ENCODE measurements around the gene ZSCAN21. TPM values are rescaled to one million over a fixed set of nuclear protein-coding genes. Genes with fewer than 3 reads are reported as not detected.

Gene ZSCAN21
- polyA plus RNA-seq, 1 donor: 12.4 TPM

DNA sequence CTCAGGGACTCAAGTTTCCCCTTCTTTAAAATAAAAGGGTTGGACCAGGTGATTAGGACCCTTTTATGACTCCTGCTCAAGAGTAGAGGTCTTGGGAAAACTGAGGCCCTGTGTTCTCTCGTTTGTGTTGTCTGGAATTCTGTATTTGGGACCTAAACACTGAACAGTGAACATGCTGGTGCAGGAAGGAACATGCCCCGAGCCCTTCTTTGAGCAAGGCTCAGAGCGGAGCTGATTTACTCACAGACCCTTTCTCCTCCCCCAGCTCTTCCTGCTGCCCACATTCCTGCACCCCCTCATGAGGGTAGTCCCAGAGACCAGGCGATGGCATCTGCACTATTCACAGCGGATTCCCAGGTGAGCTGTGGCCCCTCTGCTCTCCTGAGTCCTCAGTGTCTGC is 20.0 kb upstream of the ZSCAN21 start:
- DNase-seq: no peak

DNA sequence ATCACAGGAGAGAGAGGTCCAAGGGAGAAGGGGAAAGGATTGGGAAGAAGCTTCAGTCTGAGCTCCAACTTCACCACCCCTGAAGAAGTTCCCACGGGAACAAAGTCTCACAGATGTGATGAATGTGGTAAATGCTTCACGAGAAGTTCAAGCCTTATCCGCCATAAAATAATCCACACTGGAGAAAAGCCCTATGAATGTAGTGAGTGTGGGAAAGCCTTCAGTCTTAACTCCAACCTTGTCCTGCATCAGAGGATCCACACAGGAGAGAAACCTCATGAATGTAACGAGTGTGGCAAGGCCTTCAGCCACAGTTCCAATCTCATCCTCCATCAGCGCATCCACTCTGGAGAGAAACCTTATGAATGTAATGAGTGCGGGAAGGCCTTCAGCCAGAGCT is 16.0 kb upstream of the ZSCAN21 start:
- no peak for DNase-seq

DNA sequence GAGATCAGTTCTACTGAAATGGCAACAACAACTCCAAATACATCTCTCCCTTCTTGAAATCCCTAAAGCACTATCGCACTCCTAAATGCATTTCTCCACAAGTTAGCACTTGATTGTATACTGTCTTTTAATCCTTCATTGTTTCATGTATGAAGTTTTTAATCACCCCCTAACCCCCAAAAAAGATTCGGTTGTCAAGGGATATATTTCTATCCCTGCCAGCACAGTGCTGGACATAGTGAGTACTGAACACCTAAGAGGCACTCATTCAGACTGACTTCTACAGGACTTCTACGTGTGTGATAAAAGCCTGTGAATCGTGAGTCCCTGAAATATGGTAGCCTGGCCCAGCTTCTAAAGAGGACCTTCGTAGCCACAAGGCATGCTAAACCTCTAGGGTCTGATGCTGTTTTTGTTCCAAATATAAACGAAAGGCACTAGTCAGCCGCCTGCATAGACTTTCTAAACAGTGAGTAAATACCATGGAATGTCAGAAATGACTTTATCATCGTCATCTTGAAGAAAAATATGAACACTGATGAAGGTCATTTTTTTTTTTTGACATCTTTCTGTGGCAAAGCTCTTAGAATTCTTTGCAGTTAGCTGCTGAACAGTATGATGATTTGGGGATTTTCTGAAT is 14.6 kb upstream of the ZSCAN21 start:
- DNase-seq: no peak

DNA sequence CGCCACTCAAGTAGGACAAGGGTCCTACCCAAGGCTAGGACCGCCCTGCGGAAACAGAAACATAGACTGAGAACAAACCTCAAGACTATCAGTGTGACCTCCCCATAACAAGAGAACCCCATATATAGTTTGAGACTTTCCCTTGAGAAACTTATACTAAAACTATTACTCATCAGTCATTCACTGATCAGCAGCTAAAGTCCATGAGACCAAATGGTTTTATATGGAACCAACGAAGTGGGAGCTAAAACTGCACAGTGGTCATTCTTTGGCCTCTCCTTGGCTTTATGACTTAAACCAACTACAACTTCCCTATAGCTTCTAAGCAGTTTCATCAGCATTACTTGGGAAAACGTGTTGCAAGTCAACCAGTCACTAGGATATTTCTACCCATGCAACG is 13.7 kb upstream of the ZSCAN21 start:
- DNase-seq: no peak

DNA sequence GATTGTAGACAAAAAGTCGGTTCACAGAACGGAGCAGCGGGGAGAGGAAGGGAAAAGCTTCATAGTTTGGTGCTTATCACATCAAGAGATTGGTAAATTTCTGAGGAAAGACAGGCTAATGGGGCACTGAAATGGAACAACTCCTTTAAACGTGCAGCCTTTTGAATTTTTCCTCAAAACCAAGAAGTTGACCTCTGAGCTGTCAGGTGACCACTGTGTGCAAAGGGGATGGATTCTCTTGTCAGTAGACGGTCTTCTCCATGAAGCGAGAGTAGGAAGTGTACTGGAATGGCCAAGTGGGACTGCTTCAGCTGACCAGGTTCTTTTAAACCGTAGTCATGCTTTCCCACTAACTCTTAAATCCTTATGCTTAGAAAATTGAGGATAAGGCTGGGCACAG is 11.2 kb upstream of the ZSCAN21 start:
- no peak for DNase-seq

GRCh38 chr7:100040575-100040974 is 9.0 kb upstream of the ZSCAN21 start:
- DNase-seq: no peak

DNA sequence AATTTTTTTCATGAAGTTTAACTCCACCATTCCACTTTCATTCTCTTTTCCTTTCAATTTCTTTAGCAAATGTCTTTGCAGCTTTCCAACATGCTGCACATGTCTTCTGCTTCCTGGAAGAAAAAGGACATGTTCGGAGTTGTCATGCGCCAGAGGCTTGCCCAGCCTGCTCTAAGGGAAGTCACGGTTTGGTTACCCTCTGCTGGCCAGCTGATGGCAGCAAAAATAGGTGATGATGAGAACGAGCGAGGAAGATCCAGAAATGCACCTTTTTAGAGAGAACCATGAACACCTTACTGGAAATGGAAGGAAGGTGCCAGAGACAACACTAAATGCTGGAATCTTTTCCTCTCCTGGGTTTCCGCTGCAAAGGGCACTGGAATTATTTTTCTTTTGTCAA is 4.9 kb upstream of the ZSCAN21 start:
- no peak for DNase-seq

GRCh38 chr7:100048680-100049079 is 894 bp upstream of the ZSCAN21 start:
- no peak for DNase-seq

DNA sequence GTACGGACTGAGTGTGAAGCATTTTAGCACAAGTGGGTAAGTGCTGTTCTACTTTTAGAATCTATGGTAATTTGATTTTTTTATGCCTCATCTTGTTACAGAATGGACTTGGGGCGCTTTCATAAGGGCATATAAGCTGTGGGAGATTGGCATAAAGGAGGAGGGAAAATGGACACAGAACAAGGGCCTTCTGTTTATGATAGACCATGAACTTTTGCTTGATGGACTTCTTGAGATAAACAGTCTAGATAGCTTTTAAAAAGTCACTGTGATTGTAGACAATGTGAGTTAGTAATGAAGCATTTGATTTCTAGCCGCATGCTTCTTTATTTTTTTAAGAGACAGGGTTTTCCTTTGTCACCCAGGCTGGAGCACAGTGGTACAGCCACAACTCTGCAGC is 2.0 kb downstream of the ZSCAN21 start:
- DNase-seq: no peak

GRCh38 chr7:100053215-100053614 is 3.6 kb downstream of the ZSCAN21 start:
- peak; percentile 40 for DNase-seq

DNA sequence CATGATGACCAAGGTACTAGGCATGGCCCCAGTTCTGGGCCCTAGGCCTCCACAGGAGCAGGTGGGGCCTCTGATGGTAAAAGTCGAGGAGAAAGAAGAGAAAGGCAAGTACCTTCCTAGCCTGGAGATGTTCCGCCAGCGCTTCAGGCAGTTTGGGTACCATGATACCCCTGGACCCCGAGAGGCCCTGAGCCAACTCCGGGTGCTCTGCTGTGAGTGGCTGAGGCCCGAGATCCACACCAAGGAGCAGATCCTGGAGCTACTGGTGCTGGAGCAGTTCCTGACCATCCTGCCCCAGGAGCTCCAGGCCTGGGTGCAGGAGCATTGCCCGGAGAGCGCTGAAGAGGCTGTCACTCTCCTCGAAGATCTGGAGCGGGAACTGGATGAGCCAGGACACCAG is 7.4 kb downstream of the ZSCAN21 start:
- no peak for DNase-seq

DNA sequence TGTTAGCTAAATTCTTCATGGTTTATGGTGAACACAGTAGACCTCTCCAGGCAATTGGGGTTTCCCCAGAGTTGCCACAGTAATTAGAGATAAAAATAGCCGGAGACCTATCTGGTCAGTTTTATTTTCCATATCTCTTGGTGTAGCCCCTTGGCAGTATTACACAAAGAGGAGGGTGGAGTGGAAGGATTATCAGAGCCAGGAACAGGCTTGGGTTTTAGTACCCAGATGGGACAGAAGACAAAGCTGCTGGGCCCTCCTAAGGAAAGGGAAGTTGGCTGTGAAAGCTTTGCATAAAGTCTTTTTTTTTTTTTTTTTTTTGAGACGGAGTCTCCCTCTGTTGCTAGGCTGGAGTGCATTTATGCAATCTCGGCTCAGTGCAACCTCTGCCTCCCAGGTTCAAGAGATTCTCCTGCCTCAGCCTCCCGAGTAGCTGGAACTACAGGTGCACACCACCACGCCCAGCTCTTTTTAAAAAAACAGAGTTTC is 9.7 kb downstream of the ZSCAN21 start:
- DNase-seq: no peak

- DNase-seq: no peak
These were observed 12.1 kb downstream of the ZSCAN21 start for GRCh38 chr7:100061518-100062193.

- no peak for DNase-seq
These were observed 13.8 kb downstream of the ZSCAN21 start for GRCh38 chr7:100063376-100063775.

DNA sequence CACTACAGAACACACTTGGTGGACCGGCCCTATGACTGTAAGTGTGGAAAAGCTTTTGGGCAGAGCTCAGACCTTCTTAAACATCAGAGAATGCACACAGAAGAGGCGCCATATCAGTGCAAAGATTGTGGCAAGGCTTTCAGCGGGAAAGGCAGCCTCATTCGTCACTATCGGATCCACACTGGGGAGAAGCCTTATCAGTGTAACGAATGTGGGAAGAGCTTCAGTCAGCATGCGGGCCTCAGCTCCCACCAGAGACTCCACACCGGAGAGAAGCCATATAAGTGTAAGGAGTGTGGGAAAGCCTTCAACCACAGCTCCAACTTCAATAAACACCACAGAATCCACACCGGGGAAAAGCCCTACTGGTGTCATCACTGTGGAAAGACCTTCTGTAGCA is 14.6 kb downstream of the ZSCAN21 start:
- DNase-seq: no peak

GRCh38 chr7:100065452-100066186 is 16.0 kb downstream of the ZSCAN21 start:
- no peak for DNase-seq

DNA sequence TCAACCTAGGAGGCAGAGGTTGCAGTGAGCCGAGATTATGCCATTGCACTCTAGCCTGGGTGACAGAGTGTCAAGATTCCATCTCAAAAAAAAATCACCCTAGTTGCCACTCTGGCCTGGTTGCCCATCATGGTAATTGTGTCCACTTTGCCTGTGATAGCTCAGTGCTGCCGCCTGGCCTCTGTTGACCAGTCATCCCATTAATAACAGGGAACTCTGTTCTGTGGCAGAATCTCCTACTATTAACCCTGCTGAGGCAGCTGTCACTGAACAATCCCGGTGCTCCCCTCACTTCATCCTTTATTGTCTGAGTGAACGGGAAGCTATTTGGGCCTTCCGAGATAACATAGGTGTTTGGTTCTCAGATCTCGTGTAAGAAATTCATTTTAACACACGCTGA is 17.4 kb downstream of the ZSCAN21 start:
- DNase-seq: no peak

- no peak for DNase-seq
These were observed 20.4 kb downstream of the ZSCAN21 start for GRCh38 chr7:100069991-100070390.

GRCh38 chr7:100071018-100071723 is 21.6 kb downstream of the ZSCAN21 start:
- DNase-seq: no peak

DNA sequence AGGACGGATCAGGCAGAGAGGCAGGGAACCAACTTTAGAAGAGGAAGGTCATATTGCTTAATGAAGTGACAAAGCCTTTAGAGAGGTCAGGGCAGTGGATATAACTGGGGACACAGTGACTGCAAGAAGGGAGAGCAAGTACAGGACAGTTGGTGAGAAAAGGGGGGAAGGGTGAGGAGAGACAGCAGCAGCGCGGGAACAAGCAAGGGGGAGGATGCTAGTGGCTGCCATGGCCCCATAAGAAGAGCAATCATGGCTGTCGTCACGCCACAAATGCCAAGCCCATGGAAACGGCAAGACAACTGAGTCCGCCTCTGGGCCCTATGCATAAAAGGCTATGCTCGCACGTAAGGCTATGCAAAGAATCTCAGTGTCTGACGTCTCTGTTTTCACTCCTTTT is 22.9 kb downstream of the ZSCAN21 start:
- no peak for DNase-seq

- no peak for DNase-seq
These were observed 25.3 kb downstream of the ZSCAN21 start for GRCh38 chr7:100074841-100075240.

DNA sequence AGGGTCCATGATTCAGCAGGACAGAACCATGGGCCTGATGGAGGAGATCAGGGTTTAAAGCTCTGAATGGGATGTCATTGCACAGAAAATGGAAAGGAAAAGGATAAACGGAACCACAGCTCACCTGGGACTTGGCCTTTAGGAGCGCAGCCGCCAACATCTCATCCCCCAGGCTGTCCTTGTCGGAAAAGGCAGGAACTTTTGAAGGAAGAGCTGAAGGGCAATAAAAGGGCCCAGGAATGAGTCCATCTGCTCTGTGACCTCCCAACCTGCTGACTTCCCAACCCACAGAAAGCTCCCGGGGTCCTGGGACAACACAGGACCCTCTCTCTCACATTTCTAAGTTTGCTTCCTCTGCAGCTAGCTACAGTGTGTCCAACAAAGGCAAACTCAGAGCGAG is 25.8 kb downstream of the ZSCAN21 start:
- DNase-seq: no peak

DNA sequence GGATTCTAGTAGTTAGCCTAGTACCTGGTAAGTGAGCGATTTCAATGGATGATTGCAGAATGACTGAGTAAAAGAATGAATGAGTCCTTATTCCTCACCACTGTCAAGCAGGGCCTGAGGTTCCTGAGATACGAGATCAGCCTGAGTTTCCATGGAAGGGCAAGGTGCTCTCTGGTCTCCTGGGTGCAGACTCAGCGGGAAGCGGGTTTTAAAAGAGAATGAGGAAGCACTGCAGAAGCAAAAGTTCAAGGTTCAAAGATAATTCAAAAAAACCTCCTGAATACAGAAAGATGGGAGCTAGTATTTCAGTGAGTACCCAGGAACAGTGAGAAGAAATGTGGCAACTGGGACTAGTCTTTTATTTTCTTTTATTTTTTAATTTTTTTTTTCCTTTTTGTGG is 27.6 kb downstream of the ZSCAN21 start:
- DNase-seq: no peak
